Measurements from ENCODE around the gene DDX39B. TPM values are rescaled to one million over a fixed set of nuclear protein-coding genes. Genes with fewer than 3 reads are reported as not detected.

DDX39B gene
- total and polyA plus RNA-seq, 9 of the 15 experiments (the other 6 are each of a cell fraction or from before 2014, with no cell fraction given), result 479 to 869 (median 592) TPM

DNA sequence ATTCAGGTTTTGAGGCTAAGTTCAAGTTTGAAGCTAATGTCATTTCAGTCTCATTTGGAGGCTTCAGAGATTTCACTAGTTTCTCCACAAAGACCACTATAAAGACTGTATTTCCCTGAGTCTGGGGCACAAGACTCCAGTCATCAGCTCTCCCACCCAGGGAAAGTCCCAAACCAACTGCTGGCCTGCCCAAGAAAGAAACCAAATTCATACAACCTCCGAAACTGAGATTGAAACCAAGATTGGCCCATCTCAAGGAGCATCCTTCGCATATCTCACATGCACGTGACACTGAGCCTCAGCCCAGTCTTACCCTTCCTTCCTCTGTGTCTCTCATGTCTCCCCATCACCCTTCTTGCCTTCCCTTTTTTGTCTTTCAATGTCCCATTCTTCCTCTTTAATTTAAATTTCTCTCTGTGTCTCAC is 26.7 kb upstream of the DDX39B start (continued):
- TF ChIP-seq AFF1 (IDR thresholded peaks at IDR 0.05; ENCODE audit: low read depth in 1 of 2, partially characterized antibody in 2 of 2), result no peak
- 0 out of 2 replicates have a peak, but pooled peaks have one; percentile 27 for TF ChIP-seq HBP1 (CRISPR knock-in tag; IDR thresholded peaks at IDR 0.05)
- TF ChIP-seq RFX7 (CRISPR knock-in tag; IDR thresholded peaks at IDR 0.05), result no peak
- no peak for TF ChIP-seq NR2F6 (CRISPR knock-in tag; IDR thresholded peaks at IDR 0.05)
- TF ChIP-seq, protein P1, sequence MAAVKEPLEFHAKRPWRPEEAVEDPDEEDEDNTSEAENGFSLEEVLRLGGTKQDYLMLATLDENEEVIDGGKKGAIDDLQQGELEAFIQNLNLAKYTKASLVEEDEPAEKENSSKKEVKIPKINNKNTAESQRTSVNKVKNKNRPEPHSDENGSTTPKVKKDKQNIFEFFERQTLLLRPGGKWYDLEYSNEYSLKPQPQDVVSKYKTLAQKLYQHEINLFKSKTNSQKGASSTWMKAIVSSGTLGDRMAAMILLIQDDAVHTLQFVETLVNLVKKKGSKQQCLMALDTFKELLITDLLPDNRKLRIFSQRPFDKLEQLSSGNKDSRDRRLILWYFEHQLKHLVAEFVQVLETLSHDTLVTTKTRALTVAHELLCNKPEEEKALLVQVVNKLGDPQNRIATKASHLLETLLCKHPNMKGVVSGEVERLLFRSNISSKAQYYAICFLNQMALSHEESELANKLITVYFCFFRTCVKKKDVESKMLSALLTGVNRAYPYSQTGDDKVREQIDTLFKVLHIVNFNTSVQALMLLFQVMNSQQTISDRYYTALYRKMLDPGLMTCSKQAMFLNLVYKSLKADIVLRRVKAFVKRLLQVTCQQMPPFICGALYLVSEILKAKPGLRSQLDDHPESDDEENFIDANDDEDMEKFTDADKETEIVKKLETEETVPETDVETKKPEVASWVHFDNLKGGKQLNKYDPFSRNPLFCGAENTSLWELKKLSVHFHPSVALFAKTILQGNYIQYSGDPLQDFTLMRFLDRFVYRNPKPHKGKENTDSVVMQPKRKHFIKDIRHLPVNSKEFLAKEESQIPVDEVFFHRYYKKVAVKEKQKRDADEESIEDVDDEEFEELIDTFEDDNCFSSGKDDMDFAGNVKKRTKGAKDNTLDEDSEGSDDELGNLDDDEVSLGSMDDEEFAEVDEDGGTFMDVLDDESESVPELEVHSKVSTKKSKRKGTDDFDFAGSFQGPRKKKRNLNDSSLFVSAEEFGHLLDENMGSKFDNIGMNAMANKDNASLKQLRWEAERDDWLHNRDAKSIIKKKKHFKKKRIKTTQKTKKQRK (IDR thresholded peaks at IDR 0.05; ENCODE audit: borderline replicate concordance, low read depth, low read length), result no peak
- no peak for TF ChIP-seq RUNX1 (IDR thresholded peaks at IDR 0.05; ENCODE audit: low read depth)
- TF ChIP-seq KLF6 (CRISPR knock-in tag; IDR thresholded peaks at IDR 0.05; ENCODE audit: borderline replicate concordance), result no peak
- TF ChIP-seq SREBF1 (IDR thresholded peaks at IDR 0.05; ENCODE audit: borderline replicate concordance, low read depth, low read length), result no peak
- no peak for TF ChIP-seq CHCHD3 (CRISPR knock-in tag; IDR thresholded peaks at IDR 0.05)
- no peak for TF ChIP-seq E2F8 (IDR thresholded peaks at IDR 0.05; ENCODE audit: low read depth, partially characterized antibody)
- no peak for TF ChIP-seq ATF3 (IDR thresholded peaks at IDR 0.05)
- TF ChIP-seq ATF3 (CRISPR knock-in tag; conservative IDR thresholded peaks at IDR 0.05), result no peak
- no peak for TF ChIP-seq ZNF174 (CRISPR knock-in tag; IDR thresholded peaks at IDR 0.05)
- TF ChIP-seq CTBP1 (IDR thresholded peaks at IDR 0.05; ENCODE audit: borderline replicate concordance), result 0 out of 2 replicates have a peak, but pooled peaks have one; percentile 20
- TF ChIP-seq MEIS2 (IDR thresholded peaks at IDR 0.05; ENCODE audit: partially characterized antibody), result no peak
- no peak for TF ChIP-seq TAF15 (IDR thresholded peaks at IDR 0.05; ENCODE audit: low read depth, low read length)
